KMS-11 (cell line): ENCODE data around the gene CDK10.

Experiments
- H2AFZ ChIP-seq: fragments of 200-600 bp; sonication (generic); 2 replicates; pipeline ENCODE4 v1.6.1; 2016; ENCODE audit warnings: antibody characterized with exemption, mixed run types, low read depth
- H3K27ac ChIP-seq: fragments of 200-600 bp; sonication (generic); 2 replicates; pipeline ENCODE4 v1.6.1; 2016; ENCODE audit warnings: mild to moderate bottlenecking, mixed run types
- H3K27me3 ChIP-seq: fragments of 200-600 bp; sonication (generic); 2 replicates; pipeline ENCODE4 v1.6.1; 2017; ENCODE audit warnings: mild to moderate bottlenecking, low read depth, mixed run types, moderate library complexity; ENCODE audit not compliant: insufficient read depth
- H3K36me3 ChIP-seq: fragments of 200-600 bp; sonication (generic); 2 replicates; pipeline ENCODE4 v1.6.1; 2017; ENCODE audit warnings: mild to moderate bottlenecking, mixed run types; ENCODE audit not compliant: insufficient read depth
- H3K4me1 ChIP-seq: fragments of 200-600 bp; sonication (generic); 2 replicates; pipeline ENCODE4 v1.6.1; 2016; ENCODE audit warnings: mild to moderate bottlenecking, low read depth, mixed run types; ENCODE audit not compliant: poor library complexity, severe bottlenecking
- H3K4me2 ChIP-seq: fragments of 200-600 bp; sonication (generic); 2 replicates; pipeline ENCODE4 v1.7.0; 2016; ENCODE audit warnings: mild to moderate bottlenecking, mixed run types
- H3K4me3 ChIP-seq: fragments of 200-600 bp; sonication (generic); IDR thresholded peaks from 2 replicates; pipeline ENCODE4 v1.6.1; 2017; ENCODE audit warnings: low read depth, low read length, mixed read lengths; ENCODE audit not compliant: insufficient read depth
- H3K79me2 ChIP-seq: fragments of 200-600 bp; sonication (generic); 2 replicates; pipeline ENCODE4 v1.6.1; 2016; ENCODE audit warnings: low read depth, mixed run types; ENCODE audit not compliant: insufficient read depth
- H3K9ac ChIP-seq: fragments of 200-600 bp; sonication (generic); 2 replicates; pipeline ENCODE4 v1.6.1; 2016; ENCODE audit warnings: mild to moderate bottlenecking, mixed run types
- H4K20me1 ChIP-seq: fragments of 200-600 bp; sonication (generic); 2 replicates; pipeline ENCODE4 v1.6.1; 2016; ENCODE audit warnings: mild to moderate bottlenecking, mixed run types; ENCODE audit not compliant: insufficient read depth
- TF ChIP-seq, protein P1 (sequence below): fragments of 200-600 bp; sonication (generic); conservative IDR thresholded peaks from 2 replicates; pipeline ENCODE4 v1.6.1; 2017; ENCODE audit warnings: low read depth, mild to moderate bottlenecking, antibody characterized with exemption, low read length, moderate library complexity, mixed read lengths

The CDK10 gene

GRCh38 chr16:89716916-89717687 is 30.6 kb downstream of the CDK10 start:
- H3K36me3 ChIP-seq = no peaks in the 10 kb centered on the region; the same call in 1 of the 2 replicates
- H2AFZ ChIP-seq = no peak overlapping the region
- peaks cover 29% of the 10 kb centered on the region for H3K4me1 ChIP-seq
- no peaks in the 10 kb centered on the region for H3K27me3 ChIP-seq
- no peak overlapping the region for H3K4me3 ChIP-seq
- TF ChIP-seq, protein P1, sequence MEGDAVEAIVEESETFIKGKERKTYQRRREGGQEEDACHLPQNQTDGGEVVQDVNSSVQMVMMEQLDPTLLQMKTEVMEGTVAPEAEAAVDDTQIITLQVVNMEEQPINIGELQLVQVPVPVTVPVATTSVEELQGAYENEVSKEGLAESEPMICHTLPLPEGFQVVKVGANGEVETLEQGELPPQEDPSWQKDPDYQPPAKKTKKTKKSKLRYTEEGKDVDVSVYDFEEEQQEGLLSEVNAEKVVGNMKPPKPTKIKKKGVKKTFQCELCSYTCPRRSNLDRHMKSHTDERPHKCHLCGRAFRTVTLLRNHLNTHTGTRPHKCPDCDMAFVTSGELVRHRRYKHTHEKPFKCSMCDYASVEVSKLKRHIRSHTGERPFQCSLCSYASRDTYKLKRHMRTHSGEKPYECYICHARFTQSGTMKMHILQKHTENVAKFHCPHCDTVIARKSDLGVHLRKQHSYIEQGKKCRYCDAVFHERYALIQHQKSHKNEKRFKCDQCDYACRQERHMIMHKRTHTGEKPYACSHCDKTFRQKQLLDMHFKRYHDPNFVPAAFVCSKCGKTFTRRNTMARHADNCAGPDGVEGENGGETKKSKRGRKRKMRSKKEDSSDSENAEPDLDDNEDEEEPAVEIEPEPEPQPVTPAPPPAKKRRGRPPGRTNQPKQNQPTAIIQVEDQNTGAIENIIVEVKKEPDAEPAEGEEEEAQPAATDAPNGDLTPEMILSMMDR = no peak
- H4K20me1 ChIP-seq = no peaks in the 10 kb centered on the region
- H3K9ac ChIP-seq = no peak overlapping the region
- no peak overlapping the region for H3K4me2 ChIP-seq
- no peak overlapping the region for H3K27ac ChIP-seq
- peaks cover 24% of the 10 kb centered on the region for H3K79me2 ChIP-seq

DNA sequence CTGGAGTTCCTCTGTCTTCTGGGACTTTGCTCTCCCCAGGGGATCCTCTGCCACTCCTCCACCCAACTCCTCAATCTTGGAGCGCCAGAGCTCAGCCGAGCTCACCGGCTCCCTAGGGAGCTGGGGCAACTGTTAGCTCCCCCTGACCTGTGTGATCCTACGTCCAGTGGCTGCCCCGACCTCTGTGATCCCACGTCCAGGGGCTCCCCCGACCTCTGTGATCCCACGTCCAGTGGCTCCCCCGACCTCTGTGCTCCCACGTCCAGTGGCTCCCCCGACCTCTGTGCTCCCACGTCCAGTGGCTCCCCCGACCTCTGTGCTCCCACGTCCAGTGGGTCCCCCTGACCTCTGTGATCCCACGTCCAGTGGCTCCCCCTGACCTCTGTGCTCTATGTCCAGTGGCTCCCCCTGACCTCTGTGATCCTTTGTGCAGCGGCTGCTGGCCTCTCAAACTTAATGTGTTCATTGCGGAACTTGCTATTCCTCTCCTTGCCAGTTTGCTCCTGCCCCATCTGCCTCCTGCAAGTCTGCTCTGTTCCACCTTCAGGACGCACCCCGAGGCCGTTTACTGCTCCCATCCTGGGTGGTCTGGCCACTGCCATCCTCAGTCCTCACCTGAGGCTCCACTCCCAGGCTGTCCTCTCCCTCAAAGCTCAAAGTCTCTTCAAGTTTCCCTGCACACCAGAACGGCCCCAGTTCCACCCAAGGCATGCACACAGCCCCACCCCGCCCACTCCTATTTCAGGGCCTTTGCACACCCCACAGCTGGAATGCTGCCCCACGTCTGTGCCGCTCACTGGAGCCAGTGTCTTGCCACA is 31.4 kb downstream of the CDK10 start:
- H3K36me3 ChIP-seq = no peaks in the 10 kb centered on the region; the same call in 1 of the 2 replicates
- H3K27ac ChIP-seq = no peak overlapping the region
- H3K4me2 ChIP-seq = no peak overlapping the region; the same call in 1 of the 2 replicates

GRCh38 chr16:89720551-89720812 is 34.0 kb downstream of the CDK10 start:
- Histone ChIP-seq H3K9ac (peak overlapping the region; percentile 71), H3K4me3 (no peak overlapping the region), H3K79me2 (peaks cover 27% of the 10 kb centered on the region), H3K27ac (peak overlapping the region; percentile 75), H4K20me1 (no peaks in the 10 kb centered on the region), H3K27me3 (no peaks in the 10 kb centered on the region), H3K4me2 (peak overlapping the region; percentile 88), H3K4me1 (peaks cover 31% of the 10 kb centered on the region), H3K36me3 (no peaks in the 10 kb centered on the region), H2AFZ (no peak overlapping the region)
- TF ChIP-seq, protein P1 = no peak

More for the DNA sequence above, 31.4 kb downstream of the CDK10 start:
- no peaks in the 10 kb centered on the region for H4K20me1 ChIP-seq
- H3K9ac ChIP-seq = no peak overlapping the region
- no peaks in the 10 kb centered on the region for H3K27me3 ChIP-seq
- no peak overlapping the region for H3K4me3 ChIP-seq
- H3K79me2 ChIP-seq = peaks cover 23% of the 10 kb centered on the region
- H2AFZ ChIP-seq = no peak overlapping the region
- TF ChIP-seq, protein P1 = no peak
- peaks cover 27% of the 10 kb centered on the region for H3K4me1 ChIP-seq

- Histone ChIP-seq H3K36me3 (no peaks in the 10 kb centered on the region), H3K4me3 (no peak within 1 kb of the TSS), H3K27me3 (no peaks in the 10 kb centered on the region), H3K9ac (peak within 1 kb of the TSS; percentile 71), H3K4me1 (peaks cover 31% of the 10 kb centered on the region), H2AFZ (peak within 1 kb of the TSS; percentile 22), H3K27ac (peak within 1 kb of the TSS; percentile 75), H3K4me2 (peak within 1 kb of the TSS; percentile 90), H3K79me2 (peaks cover 27% of the 10 kb centered on the region), H4K20me1 (no peaks in the 10 kb centered on the region)
- TF ChIP-seq, protein P1 = no peak
Measured at GRCh38 chr16:89720813-89721545, 34.5 kb downstream of the CDK10 start, which contains the start of the genes VPS9D1 and ZNF276. TSS of gene VPS9D1 (minus strand) at chr16:89720898. CDS start at chr16:89720861, 37 bp downstream. TSS of gene ZNF276 (plus strand) at chr16:89721537. CDS start at chr16:89721641, 104 bp downstream.
